Subcutaneous abdominal adipose tissue (tissue), 5 donors: ENCODE measurements around the gene CACNG1.
A peak's percentile ranks its signal among the peaks of the same experiment; 100 is the strongest.
"Not testable (repeated sequence)": the region's sequence is repeated elsewhere in the genome, so short reads cannot be mapped to it uniquely, and the experiment has no call there.

Experiments used
- H3K27ac ChIP-seq: one replicate; pipeline ENCODE4 v1.7.0; 2013; ENCODE audit warnings: low read depth, mild to moderate bottlenecking, inconsistent platforms, low read length, moderate library complexity
- H3K27me3 ChIP-seq, 5 donors: one replicate each; pipeline ENCODE4 v1.7.0; 2013; ENCODE audit warnings: low read length in 5 of 5, inconsistent platforms in 1 of 5; ENCODE audit not compliant: control insufficient read depth in 5 of 5, insufficient read depth in 4 of 5
- H3K36me3 ChIP-seq, 5 donors: one replicate each; pipeline ENCODE4 v1.7.0; 2013; ENCODE audit warnings: low read length in 5 of 5; ENCODE audit not compliant: control insufficient read depth in 5 of 5, insufficient read depth in 5 of 5
- H3K4me1 ChIP-seq, 5 donors: one replicate each; pipeline ENCODE4 v1.7.0; 2013; ENCODE audit warnings: low read length in 5 of 5, mild to moderate bottlenecking in 3 of 5, moderate library complexity in 1 of 5; ENCODE audit not compliant: control insufficient read depth in 5 of 5, insufficient read depth in 5 of 5
- H3K4me3 ChIP-seq, 5 donors: one replicate each; pipeline ENCODE4 v1.7.0; 2013; ENCODE audit warnings: low read length in 5 of 5, low read depth in 1 of 5
- H3K9ac ChIP-seq, 5 donors: one replicate each; pipeline ENCODE4 v1.7.0; 2013; ENCODE audit warnings: low read length in 5 of 5, mild to moderate bottlenecking in 4 of 5, moderate library complexity in 3 of 5
- H3K9me3 ChIP-seq, 5 donors: one replicate each; pipeline ENCODE4 v1.7.0; 2013; ENCODE audit warnings: low read length in 5 of 5; ENCODE audit not compliant: control insufficient read depth in 5 of 5
- donor health status: healthy.
- donor health status: healthy.
- donor health status: healthy.
- donor health status: healthy.
- donor health status: healthy.

Gene CACNG1

GRCh38 chr17:67090341-67090740 lies 46.0 kb downstream of the CACNG1 start:
- H3K36me3 ChIP-seq: peaks cover 14 to 29% (median 22%) of the 10 kb centered on the region in 5 donors

GRCh38 chr17:67092291-67092690 lies 47.9 kb downstream of the CACNG1 start:
- Histone ChIP-seq H3K9me3 (peaks cover 0 to 4% (median 0%) of the 10 kb centered on the region in 5 donors), H3K27me3 (no peaks in the 10 kb centered on the region), H3K36me3 (peaks cover 5 to 16% (median 11%) of the 10 kb centered on the region in 5 donors), H3K4me1 (peaks cover 0 to 7% (median 6%) of the 10 kb centered on the region in 5 donors), H3K4me3 (no peak overlapping the region), H3K27ac (no peak overlapping the region), H3K9ac (no peak overlapping the region)

More at GRCh38 chr17:67090341-67090740, 46.0 kb downstream of the CACNG1 start:
- H3K9me3 ChIP-seq: peaks cover 0 to 4% (median 0%) of the 10 kb centered on the region in 5 donors
- H3K4me1 ChIP-seq: peaks cover 0 to 8% (median 4%) of the 10 kb centered on the region in 5 donors
- H3K27me3 ChIP-seq: no peaks in the 10 kb centered on the region
- no peak overlapping the region for H3K9ac ChIP-seq
- H3K4me3 ChIP-seq: no peak overlapping the region
- H3K27ac ChIP-seq: no peak overlapping the region

DNA sequence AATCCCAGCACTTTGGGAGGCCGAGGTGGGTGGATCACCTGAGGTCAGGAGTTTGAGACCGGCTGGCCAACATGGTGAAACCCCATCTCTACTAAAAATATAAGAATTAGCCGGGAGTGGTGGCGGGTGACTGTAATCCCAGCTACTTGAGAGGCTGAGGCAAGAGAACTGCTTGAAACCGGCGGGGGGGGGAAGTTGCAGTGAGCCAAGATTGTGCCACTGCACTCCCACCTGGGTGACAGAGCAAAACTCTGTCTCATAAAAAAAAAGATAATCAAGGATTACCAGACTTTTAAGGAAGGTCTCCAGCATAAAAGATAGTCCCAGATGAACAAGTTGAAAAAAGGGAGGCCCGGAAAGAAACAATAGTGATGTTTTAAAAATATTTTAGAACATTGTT lies 48.4 kb downstream of the CACNG1 start:
- not testable (repeated sequence) for H3K27ac ChIP-seq, H3K9ac ChIP-seq, H3K4me3 ChIP-seq, H3K27me3 ChIP-seq, H3K9me3 ChIP-seq
- H3K4me1 ChIP-seq: peaks cover 0 to 10% (median 6%) of the 10 kb centered on the region in 5 donors
- H3K36me3 ChIP-seq: peaks cover 5 to 13% (median 8%) of the 10 kb centered on the region in 5 donors

- Histone ChIP-seq H3K27ac (no peak overlapping the region), H3K9me3 (peaks cover 0 to 4% (median 0%) of the 10 kb centered on the region in 5 donors), H3K4me1 (peaks cover 0 to 16% (median 6%) of the 10 kb centered on the region in 5 donors), H3K36me3 (peaks cover 0 to 10% (median 8%) of the 10 kb centered on the region in 5 donors), H3K4me3 (no peak overlapping the region), H3K9ac (no peak overlapping the region), H3K27me3 (no peaks in the 10 kb centered on the region)
These were observed 49.0 kb downstream of the CACNG1 start for GRCh38 chr17:67093348-67093747.

DNA sequence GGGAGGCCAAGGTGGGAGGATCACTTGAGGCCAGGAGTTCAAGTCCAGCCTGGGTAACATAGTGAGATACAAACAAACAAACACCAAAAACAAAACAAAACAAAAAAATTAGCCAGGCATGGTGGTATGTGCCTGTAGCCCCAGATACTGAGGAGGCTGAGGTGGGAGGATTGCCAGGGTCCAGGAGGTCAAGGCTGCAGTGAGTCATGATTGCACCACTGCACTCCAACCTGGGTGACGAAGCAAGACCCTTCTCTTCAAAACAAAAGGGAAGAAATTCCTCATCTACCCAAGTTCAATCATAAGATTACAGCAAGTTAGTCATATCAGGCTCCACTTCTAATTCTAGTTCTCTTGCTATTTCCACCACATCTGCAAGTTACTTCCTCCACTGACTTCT lies 50.9 kb downstream of the CACNG1 start:
- H3K4me1 ChIP-seq: peaks cover 0 to 16% (median 6%) of the 10 kb centered on the region in 5 donors
- H3K36me3 ChIP-seq, H3K9me3 ChIP-seq, H3K27ac ChIP-seq, H3K27me3 ChIP-seq, H3K9ac ChIP-seq, H3K4me3 ChIP-seq: not testable (repeated sequence)

DNA sequence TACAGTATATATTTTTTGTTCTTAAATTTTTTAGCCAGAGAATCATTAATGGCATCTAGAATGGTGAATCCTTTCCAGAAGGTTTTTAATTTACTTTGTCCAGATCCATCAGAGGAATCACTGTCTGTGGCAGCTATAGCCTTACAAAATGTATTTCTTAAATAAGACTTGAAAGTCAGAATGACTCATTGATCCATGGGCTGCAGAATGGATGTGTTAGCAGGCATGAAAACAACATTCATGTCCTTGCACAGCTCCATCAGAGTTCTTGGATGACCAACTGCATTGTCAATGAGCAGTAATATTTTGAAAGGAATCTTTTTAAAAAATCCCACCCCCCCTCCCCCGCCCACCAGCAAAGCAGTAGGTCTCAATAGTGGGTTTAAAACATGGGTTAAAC lies 51.4 kb downstream of the CACNG1 start:
- Histone ChIP-seq H3K27me3 (no peaks in the 10 kb centered on the region), H3K27ac (no peak overlapping the region), H3K9ac (no peak overlapping the region), H3K4me3 (no peak overlapping the region), H3K4me1 (peaks cover 0 to 16% (median 6%) of the 10 kb centered on the region in 5 donors), H3K9me3 (no peaks in the 10 kb centered on the region), H3K36me3 (peaks cover 0 to 8% (median 3%) of the 10 kb centered on the region in 5 donors)

DNA sequence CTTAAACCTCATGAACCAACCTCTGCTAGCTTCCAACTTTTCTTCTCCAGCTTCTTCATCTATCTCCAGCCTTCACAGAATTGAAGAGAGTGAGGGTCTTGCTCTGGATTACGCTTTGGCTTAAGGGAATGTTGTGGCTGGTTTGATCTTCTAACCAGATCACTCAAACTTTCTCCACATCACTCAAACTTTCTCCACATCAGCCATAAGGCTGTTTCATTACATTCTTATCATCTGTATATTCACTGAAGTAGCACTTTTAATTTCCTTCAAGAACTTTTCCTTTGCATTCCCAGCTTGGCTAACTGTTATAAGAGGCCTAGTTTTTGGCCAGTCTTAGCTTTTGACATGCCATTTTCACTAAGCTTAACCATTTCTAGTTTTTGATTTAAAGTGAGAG lies 52.3 kb downstream of the CACNG1 start:
- H3K27me3 ChIP-seq: no peaks in the 10 kb centered on the region
- peaks cover 0 to 8% (median 3%) of the 10 kb centered on the region in 5 donors for H3K36me3 ChIP-seq
- no peak overlapping the region for H3K27ac ChIP-seq
- H3K4me3 ChIP-seq: no peak overlapping the region
- no peaks in the 10 kb centered on the region for H3K9me3 ChIP-seq
- no peak overlapping the region for H3K9ac ChIP-seq
- peaks cover 0 to 20% (median 6%) of the 10 kb centered on the region in 5 donors for H3K4me1 ChIP-seq

DNA sequence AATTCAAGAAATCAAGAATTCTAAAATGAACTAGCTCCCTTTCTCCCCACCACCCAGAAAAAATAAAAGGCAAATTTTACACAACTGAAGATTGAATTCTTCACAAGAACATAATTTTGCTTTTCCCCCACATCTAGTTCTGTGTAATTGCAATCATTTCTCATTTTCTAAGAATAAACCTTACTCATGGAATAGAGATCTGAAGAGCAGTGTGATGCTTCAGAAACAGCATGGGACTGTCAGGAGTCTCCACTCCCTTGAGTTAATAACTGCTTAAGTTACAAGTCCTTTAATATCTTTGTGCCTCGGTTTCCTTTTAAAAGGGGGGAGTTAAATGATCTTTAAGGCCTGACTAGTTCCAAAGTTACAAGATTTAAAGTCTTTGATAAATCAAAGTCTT lies 53.7 kb downstream of the CACNG1 start:
- H3K9me3 ChIP-seq: no peaks in the 10 kb centered on the region
- peaks cover 0 to 31% (median 5%) of the 10 kb centered on the region in 5 donors for H3K4me1 ChIP-seq
- H3K4me3 ChIP-seq: no peak overlapping the region
- no peak overlapping the region for H3K9ac ChIP-seq
- no peak overlapping the region for H3K27ac ChIP-seq
- H3K36me3 ChIP-seq: peaks cover 0 to 8% (median 3%) of the 10 kb centered on the region in 5 donors
- no peaks in the 10 kb centered on the region for H3K27me3 ChIP-seq

GRCh38 chr17:67104641-67105040 lies 60.3 kb downstream of the CACNG1 start:
- not testable (repeated sequence) for H3K9ac ChIP-seq, H3K9me3 ChIP-seq, H3K4me3 ChIP-seq, H3K27me3 ChIP-seq, H3K27ac ChIP-seq
- Histone ChIP-seq H3K36me3 (peaks cover 22 to 40% (median 32%) of the 10 kb centered on the region in 5 donors), H3K4me1 (peaks cover 0 to 26% (median 0%) of the 10 kb centered on the region in 5 donors)

GRCh38 chr17:67105213-67105612 lies 60.9 kb downstream of the CACNG1 start:
- no peaks in the 10 kb centered on the region for H3K27me3 ChIP-seq
- H3K4me1 ChIP-seq: peaks cover 0 to 26% (median 0%) of the 10 kb centered on the region in 5 donors
- no peaks in the 10 kb centered on the region for H3K9me3 ChIP-seq
- peak overlapping the region; percentile 11 for H3K27ac ChIP-seq
- H3K36me3 ChIP-seq: peaks cover 22 to 40% (median 33%) of the 10 kb centered on the region in 5 donors
- H3K9ac ChIP-seq: no peak overlapping the region
- no peak overlapping the region for H3K4me3 ChIP-seq
